Renal cortical epithelial cell (primary cell): ENCODE measurements around the gene ZNF792. TPM values are rescaled to one million over a fixed set of nuclear protein-coding genes. Genes with fewer than 3 reads are reported as not detected.
"Not testable (repeated sequence)": the region's sequence is repeated elsewhere in the genome, so short reads cannot be mapped to it uniquely, and the experiment has no call there.

Experiments used
- DNase-seq: peaks from one replicate; pipeline ENCODE4 v3.0.0-alpha.2; 2011; ENCODE audit warnings: low read depth
- total RNA-seq: library from RNA; depleted of rRNA; stranded (reverse); fragments of >200 nt; gene quantifications from 2 replicates; pipeline ENCODE4 v1.2.3, GENCODE V29; 2014

Gene ZNF792
- total RNA-seq: 9.2 and 12.8 TPM in 2 replicates

DNA sequence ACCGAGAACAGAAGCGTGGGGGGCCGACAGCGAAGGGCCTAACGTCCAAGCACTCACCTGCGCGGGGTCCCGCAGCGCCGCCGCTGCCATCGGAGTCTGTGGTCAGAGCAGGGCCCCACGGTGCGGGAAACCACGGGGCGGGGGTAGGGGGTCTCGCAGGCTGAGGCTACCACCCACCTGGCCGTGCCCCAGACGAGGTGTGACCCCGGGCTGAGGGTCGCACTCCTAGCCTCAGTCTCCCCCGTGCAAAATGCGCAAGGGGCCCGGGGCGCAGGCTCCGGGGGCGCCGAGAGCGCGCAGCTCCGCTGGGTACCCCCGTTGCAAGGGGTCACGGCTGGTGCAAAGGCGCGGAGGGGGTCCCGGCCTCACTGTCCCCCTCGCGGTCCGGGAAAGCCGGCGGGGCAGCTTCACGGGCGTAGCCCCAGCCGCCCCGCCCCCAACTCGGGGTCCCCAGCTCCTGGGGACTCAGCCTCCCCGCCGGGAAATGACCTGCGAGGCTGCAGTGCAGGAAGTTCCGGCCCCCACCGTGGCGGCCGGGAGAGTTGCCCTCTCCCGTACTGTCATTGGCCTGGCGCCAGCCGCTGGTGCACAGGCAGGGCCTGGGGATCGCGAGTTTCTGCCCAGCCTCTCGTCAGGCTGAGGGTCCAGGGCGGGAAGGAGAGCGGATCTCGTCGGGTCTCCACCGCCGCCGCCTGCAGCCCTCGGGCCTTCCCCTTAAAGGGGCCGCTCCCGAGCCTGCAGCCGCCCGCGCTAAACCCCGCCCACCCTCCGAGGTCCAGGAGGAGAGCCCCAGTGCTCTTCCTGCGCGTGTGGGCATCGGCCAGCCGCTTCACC is at the start of gene ZNF792:
Gene ZNF792 (minus strand): TSS at position 657 of the 834 bp plus-strand sequence. CDS start 567 bp downstream, at position 90.
- no peak for DNase-seq

GRCh38 chr19:35013041-35013819 is 49.2 kb upstream of the ZNF792 start:
- no peak for DNase-seq

GRCh38 chr19:35011737-35012682 is 48.0 kb upstream of the ZNF792 start:
- no peak for DNase-seq

- no peak for DNase-seq
These were observed 47.2 kb upstream of the ZNF792 start for GRCh38 chr19:35011091-35011689.

- no peak for DNase-seq
These were observed 45.7 kb upstream of the ZNF792 start for GRCh38 chr19:35009424-35010415.

GRCh38 chr19:35008891-35009341 is 44.9 kb upstream of the ZNF792 start:
- no peak for DNase-seq

- not testable (repeated sequence) for DNase-seq
These were observed 43.4 kb upstream of the ZNF792 start for GRCh38 chr19:35007427-35007826.

- DNase-seq: no peak
These were observed 43.0 kb upstream of the ZNF792 start for GRCh38 chr19:35006999-35007365.

- DNase-seq: peak; percentile 44
These were observed 42.4 kb upstream of the ZNF792 start for GRCh38 chr19:35006342-35006998.

DNA sequence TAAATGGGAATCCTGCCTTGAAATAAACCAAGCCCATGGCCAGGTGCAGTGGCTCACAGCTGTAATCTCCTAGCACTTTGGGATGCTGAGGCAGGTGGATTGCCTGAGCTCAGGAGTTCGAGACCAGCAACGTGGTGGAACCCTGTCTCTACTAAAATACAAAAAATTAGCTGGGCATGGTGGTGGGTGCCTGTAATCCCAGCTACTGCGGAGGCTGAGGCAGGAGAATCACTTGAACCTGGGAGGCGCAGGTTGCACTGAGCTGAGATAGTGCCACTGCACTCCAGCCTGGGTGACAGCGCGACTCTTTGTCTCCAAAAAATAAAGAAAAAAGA is 41.9 kb upstream of the ZNF792 start:
- not testable (repeated sequence) for DNase-seq

DNA sequence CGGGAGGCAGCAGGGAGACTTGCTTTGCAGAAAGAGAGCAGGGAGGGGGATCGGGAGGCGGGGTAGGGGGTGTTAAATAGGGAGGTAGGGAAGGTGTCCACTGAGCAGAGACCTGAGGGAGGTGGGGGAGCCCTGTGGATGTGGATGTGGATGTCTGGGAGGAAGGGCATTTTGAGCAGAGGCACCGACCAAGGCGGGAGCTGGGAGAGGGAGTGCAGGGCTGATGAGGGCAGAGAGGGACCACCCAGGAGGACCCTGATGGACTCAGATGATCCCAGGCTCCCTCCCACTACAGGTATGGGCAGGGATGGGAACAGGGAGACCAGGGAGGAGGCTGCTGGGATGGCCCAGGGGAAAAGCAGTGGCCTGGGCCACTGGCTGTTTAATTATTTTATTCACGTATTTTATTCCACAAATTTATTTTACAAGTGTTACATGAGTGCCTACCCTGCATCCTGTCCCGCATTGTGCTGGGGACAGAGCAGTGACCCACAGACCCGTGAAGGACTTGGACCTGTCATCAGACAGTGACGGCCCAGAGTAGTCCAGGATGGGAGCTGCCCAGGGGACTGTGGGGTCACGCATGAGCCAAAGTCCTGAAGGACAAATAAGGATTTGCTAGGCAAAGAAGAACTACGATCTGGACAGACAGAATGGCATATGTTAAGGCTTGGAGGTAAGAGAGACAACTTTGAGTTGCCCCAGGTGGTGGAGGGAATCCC is 41.4 kb upstream of the ZNF792 start:
- DNase-seq: no peak

DNA sequence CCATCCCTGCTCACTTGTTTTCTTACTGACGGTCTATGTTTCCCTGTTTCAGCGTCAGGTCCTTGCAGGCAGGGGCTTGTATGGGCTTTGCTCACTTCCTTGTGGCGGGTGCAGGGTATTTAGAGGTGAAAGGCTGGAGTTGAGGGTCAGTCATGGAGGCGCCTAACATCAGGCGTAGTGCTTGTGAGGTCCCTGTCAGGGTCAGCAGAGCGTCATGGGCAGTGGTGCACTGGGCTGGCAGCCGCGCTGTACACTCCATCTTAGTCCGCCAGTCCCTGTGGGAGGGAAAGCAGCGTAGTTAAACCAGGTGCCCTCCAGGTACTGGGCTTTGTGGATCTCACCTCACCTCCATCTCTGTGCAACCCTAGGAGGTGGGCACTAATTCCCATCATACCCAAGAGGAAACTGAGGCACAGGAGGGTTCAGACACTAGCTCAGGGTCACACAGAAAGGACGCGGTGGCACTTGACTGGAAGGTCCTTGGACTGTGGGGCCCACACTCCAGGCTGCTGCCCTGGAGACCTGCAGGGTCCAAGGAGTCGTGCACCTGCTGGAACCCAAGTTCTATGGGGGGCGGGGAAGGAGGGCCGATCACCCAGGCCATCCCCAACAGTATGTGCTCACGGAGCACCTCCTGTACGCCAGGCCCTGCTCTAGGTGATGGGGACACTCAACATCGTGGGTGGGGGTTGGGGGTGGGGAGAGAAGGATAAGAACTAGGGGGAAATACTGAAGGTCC is 40.7 kb upstream of the ZNF792 start:
- no peak for DNase-seq

DNA sequence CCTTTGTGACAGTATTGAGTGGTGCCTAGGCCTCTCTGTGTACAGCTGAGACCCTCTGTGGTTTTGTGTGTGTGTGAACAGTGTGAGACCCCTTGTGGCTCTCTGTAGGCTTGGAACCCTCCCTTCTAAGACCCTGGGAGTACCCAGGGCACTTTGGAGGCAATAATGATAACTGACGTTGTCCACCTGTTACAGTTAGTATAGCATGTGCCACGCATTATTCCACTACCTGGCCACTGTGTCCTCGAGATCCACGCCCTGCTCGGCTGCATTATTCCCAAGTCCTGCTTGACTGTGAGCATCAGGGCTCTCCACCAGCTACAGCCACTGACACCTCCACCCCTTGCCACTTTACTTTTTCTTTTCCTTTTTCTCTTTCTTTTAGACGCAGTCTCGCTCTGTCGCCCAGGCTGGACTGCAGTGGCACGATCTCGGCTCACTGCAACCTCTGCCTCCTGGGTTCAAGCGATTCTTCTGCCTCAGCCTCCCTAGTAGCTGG is 38.1 kb upstream of the ZNF792 start:
- DNase-seq: no peak

DNA sequence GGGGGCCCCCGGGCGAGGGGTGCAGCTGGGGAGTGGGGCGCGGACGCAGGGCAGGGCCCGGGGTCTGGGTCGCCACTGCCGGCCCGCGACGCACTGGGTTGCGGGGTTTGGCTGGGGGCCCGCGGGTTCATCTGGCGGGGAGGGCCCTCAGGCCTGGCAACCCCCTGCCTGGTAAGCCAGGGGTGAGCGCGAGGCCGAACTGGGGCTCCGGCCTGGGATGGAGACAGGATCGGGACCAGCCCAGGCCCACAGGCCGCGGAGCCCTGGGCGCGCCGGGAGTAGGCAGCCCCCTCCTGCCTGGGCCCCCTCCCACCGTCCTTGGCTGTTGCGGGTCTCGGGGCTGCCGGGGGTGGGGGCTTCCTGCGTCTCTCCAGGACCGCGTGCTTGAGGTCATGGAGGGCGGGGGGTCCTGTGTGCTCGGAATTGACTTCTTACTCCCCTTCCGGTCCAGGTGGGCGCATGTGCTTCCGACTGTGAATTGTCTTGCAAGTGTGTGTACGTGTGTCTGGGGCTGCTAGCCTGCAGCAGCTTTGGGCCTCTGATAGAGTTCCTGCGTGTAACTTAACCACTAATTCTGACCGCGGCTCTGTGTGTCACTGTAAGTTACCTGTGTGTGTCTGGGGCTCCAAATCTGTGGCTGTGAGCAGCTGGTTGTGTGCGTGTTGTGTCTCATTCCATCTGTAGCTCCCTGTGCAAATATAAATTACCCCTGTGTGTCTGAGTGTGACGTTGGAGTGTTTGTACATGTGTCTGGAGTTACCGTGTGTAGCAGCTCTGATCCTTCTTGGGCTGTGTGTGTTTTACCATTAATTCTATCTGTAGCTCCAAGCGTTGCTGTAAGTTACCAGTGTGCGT is 36.8 kb upstream of the ZNF792 start:
- peak; percentile 23 for DNase-seq

- no peak for DNase-seq
These were observed 36.3 kb upstream of the ZNF792 start for GRCh38 chr19:35000338-35000646.

DNA sequence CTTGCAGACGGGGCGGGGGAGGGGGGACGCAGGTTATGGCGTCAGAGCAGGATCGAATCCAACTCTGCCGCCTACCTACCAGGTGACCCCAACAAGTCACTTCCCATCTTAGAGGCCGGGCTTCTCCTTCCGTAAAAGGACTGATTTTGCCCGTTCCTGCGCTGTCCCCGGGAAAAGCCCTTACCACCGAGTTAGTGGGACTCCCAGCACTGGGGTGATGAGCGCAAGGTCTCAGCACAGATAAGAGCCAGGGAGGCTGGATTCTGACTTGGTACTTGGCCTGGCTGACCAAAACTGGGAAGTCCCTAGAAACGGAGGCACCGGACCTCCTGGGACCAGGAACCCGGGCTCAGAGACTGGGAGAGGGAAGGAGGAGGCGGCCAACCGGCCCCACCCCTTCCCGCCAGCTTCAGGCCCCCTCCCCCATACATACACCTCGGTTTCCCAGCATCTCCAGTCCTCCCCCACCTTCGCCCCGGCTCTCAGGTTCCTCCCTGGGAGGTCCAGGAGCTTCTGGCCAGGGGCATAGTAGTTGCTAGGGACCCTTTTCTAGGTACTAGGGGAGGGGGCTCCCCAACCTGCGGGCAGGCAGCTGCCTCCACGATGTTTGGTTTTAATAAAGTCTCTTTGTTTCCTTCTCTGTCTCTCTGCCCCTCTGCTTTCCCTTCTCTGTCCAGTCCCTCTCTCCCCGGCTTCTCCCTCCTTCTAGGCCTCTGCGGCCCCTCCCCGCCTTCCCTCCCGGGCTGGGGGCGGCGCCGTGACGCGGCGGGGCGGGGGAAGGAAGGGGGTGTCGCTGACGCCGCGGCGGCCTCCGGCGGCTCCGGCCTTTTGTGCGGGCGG is 35.7 kb upstream of the ZNF792 start, which contains the start of gene GRAMD1A:
Gene GRAMD1A (plus strand): TSS at position 826 of the 840 bp plus-strand sequence. CDS start 156 bp downstream, outside the sequence.
- DNase-seq: peak; percentile 86
